Measurements from ENCODE around the gene CD6.

DNA sequence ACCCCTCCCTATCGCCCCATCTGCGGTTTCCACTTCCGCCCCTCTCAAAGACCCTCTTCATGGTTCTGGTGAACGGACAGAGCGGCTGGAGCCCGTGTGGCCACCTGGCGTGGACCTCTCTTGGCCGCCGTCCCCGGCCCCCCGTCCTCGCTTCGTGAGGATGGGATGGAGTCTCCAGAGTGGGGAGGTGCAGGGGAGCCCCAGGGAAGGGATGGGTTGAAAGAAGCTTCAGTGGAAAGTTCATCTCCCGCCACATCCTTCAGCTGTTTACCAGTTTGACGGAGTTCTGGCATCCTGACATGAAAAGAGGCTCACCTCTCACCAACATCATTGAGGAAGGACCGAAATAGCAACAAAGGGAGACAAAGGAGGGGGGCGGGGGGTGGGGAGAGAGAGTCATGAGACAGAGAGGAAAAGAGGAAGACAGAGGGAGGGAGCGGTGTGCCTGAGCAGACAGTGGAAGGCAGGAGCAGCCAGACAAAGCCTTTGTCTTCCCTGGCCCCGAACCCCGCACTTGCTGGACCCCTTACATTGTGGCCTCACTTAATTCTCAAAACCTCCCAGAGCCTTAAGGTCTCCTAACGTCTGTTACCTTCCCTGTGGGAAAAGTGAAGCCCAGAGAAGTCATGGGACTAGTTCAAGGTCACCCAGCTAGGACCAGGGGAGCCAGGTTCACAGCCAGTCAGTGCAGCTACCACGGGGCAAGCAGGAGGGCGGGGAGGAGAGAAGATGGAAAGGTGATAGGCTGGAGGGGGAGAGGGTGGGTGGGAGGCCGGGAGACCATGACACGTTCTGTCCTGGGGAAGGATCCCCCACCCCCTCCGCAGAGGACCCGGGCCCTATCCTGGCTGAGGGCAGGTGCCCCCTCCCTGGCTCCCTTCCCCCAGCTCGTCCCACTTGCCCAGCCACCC is 54.9 kb downstream of the CD6 start:
- TF ChIP-seq ZNF248 (tag by site-specific recombination; IDR thresholded peaks at IDR 0.05), result no peak
- TF ChIP-seq, protein P1, sequence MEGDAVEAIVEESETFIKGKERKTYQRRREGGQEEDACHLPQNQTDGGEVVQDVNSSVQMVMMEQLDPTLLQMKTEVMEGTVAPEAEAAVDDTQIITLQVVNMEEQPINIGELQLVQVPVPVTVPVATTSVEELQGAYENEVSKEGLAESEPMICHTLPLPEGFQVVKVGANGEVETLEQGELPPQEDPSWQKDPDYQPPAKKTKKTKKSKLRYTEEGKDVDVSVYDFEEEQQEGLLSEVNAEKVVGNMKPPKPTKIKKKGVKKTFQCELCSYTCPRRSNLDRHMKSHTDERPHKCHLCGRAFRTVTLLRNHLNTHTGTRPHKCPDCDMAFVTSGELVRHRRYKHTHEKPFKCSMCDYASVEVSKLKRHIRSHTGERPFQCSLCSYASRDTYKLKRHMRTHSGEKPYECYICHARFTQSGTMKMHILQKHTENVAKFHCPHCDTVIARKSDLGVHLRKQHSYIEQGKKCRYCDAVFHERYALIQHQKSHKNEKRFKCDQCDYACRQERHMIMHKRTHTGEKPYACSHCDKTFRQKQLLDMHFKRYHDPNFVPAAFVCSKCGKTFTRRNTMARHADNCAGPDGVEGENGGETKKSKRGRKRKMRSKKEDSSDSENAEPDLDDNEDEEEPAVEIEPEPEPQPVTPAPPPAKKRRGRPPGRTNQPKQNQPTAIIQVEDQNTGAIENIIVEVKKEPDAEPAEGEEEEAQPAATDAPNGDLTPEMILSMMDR (tag by site-specific recombination; IDR thresholded peaks at IDR 0.05), result no peak
- TF ChIP-seq ZNF664 (tag by site-specific recombination; IDR thresholded peaks at IDR 0.05), result no peak
- no peak for TF ChIP-seq ZNF660 (tag by site-specific recombination; IDR thresholded peaks at IDR 0.05)
- TF ChIP-seq ZNF549 (tag by site-specific recombination; IDR thresholded peaks at IDR 0.05), result no peak

All from HEK293 (cell line).